K562 (cell line): ENCODE results near the gene DMAC2. TPM values are rescaled to one million over a fixed set of nuclear protein-coding genes. Genes with fewer than 3 reads are reported as not detected.

ENCODE experiments used
- ELF1 ChIP-seq: fragments of 200-800 bp; sonication (Bioruptor generic); IDR thresholded peaks from 2 replicates; pipeline ENCODE4 v1.6.1; 2016; ENCODE audit warnings: missing genetic modification characterization, missing compliant biosample characterization
- RBFOX2 ChIP-seq: fragments of 200-400 bp; formaldehyde crosslinking; IDR thresholded peaks from 2 replicates; pipeline ENCODE4 v1.6.1; 2017; ENCODE audit warnings: low read depth, mild to moderate bottlenecking, low read length, moderate library complexity
- ZNF57 ChIP-seq: fragments of 450-650 bp; formaldehyde crosslinking; IDR thresholded peaks from 2 replicates; pipeline ENCODE4 v1.4.0; 2020; ENCODE audit warnings: mild to moderate bottlenecking, moderate library complexity
- polyA plus RNA-seq, 8 experiments: library from polyadenylated mRNA; depleted of rRNA in 4 of 8; stranded (reverse) in 5 of 8; unstranded in 3 of 8; fragments of >200 nt; fragmentation: Nextera tagmentation in 2 of 8; fragmentation: Illumina TruSeq in 1 of 8; extraction: Ambion mirVana in 2 of 8; extraction: Trizol in 1 of 8; gene quantifications; 2 replicates each; pipeline versions ENCODE4 v1.2.1 to v1.2.3, GENCODE V29; 2011 to 2014; ENCODE audit warnings: inconsistent platforms in 1 of 8, missing spikeins in 1 of 8
- total RNA-seq, 7 experiments: library from RNA; depleted of rRNA in 6 of 7; stranded (reverse); fragments of >200 nt in 6 of 7; fragmentation: Illumina TruSeq in 2 of 7; extraction: Trizol in 2 of 7; gene quantifications; 2 replicates each; pipeline versions ENCODE4 v1.2.1 to v1.2.3, GENCODE V29; 2011 to 2021; ENCODE audit warnings: low replicate concordance in 1 of 7
- TF ChIP-seq, protein P1 (sequence below), 2 experiments: fragments of 450-650 bp in 1 of 2; sonication (generic) in 1 of 2; formaldehyde crosslinking in 1 of 2; IDR thresholded peaks; 2 replicates each; pipeline versions ENCODE4 v1.7.1 to v1.9.0; 2016 to 2022; ENCODE audit warnings: inconsistent platforms in 1 of 2, mild to moderate bottlenecking in 1 of 2, missing genetic modification reagents in 1 of 2
- TF ChIP-seq, protein P2 (sequence below): fragments of 450-650 bp; IDR thresholded peaks from 2 replicates; pipeline ENCODE4 v1.6.1; 2016; ENCODE audit warnings: mild to moderate bottlenecking, moderate library complexity

Gene DMAC2
- total and polyA plus RNA-seq, 9 of the 15 experiments (the other 6 are each of a cell fraction or from before 2014, with no cell fraction given) = 12.9 to 61.2 (median 43.1) TPM

DNA sequence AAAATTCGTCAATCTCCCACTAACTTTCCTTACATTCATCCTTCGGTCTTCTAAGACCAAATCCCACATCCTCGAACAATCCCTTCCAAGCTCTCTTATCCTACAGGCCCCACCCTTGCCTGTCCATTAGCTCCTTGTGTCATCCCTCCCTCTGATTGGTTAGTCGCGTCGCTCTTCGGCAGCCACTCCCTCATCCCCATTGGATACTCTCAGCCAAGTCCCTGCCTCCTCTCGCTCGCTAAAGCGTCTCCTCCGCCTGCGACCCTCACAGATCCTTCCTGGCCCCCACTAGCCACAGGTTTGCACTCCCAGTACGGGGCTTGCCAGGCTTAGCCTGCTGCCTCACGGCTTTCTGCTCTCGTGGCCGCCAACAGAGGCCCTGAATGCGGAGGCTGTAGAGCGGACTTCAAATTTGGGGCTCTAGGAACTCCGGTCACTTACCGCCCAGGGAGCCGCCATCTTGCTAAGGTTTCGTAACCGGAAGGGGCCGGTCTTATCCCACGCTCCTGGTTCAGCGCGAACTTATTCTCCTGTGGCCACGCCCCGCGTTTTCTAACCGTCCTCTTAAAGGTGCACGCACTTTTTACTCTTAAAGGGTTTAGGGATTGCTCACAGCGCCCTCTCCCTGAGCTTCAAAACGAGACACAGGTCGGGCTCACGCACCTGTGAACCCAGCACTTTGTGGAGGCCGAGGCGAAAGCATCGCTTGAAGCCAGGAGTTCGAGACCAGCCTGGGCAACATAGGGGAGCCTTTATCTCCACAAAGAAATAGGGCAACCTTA, at the start of gene DMAC2 (continued):
- TF ChIP-seq, protein P1, sequence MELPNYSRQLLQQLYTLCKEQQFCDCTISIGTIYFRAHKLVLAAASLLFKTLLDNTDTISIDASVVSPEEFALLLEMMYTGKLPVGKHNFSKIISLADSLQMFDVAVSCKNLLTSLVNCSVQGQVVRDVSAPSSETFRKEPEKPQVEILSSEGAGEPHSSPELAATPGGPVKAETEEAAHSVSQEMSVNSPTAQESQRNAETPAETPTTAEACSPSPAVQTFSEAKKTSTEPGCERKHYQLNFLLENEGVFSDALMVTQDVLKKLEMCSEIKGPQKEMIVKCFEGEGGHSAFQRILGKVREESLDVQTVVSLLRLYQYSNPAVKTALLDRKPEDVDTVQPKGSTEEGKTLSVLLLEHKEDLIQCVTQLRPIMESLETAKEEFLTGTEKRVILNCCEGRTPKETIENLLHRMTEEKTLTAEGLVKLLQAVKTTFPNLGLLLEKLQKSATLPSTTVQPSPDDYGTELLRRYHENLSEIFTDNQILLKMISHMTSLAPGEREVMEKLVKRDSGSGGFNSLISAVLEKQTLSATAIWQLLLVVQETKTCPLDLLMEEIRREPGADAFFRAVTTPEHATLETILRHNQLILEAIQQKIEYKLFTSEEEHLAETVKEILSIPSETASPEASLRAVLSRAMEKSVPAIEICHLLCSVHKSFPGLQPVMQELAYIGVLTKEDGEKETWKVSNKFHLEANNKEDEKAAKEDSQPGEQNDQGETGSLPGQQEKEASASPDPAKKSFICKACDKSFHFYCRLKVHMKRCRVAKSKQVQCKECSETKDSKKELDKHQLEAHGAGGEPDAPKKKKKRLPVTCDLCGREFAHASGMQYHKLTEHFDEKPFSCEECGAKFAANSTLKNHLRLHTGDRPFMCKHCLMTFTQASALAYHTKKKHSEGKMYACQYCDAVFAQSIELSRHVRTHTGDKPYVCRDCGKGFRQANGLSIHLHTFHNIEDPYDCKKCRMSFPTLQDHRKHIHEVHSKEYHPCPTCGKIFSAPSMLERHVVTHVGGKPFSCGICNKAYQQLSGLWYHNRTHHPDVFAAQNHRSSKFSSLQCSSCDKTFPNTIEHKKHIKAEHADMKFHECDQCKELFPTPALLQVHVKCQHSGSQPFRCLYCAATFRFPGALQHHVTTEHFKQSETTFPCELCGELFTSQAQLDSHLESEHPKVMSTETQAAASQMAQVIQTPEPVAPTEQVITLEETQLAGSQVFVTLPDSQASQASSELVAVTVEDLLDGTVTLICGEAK (IDR thresholded peaks at IDR 0.05) = peak; percentile 83
- TF ChIP-seq, protein P1 (CRISPR knock-in tag; IDR thresholded peaks at IDR 0.05) = no peak
- peak; percentile 94 for TF ChIP-seq RBFOX2
- TF ChIP-seq, protein P2, sequence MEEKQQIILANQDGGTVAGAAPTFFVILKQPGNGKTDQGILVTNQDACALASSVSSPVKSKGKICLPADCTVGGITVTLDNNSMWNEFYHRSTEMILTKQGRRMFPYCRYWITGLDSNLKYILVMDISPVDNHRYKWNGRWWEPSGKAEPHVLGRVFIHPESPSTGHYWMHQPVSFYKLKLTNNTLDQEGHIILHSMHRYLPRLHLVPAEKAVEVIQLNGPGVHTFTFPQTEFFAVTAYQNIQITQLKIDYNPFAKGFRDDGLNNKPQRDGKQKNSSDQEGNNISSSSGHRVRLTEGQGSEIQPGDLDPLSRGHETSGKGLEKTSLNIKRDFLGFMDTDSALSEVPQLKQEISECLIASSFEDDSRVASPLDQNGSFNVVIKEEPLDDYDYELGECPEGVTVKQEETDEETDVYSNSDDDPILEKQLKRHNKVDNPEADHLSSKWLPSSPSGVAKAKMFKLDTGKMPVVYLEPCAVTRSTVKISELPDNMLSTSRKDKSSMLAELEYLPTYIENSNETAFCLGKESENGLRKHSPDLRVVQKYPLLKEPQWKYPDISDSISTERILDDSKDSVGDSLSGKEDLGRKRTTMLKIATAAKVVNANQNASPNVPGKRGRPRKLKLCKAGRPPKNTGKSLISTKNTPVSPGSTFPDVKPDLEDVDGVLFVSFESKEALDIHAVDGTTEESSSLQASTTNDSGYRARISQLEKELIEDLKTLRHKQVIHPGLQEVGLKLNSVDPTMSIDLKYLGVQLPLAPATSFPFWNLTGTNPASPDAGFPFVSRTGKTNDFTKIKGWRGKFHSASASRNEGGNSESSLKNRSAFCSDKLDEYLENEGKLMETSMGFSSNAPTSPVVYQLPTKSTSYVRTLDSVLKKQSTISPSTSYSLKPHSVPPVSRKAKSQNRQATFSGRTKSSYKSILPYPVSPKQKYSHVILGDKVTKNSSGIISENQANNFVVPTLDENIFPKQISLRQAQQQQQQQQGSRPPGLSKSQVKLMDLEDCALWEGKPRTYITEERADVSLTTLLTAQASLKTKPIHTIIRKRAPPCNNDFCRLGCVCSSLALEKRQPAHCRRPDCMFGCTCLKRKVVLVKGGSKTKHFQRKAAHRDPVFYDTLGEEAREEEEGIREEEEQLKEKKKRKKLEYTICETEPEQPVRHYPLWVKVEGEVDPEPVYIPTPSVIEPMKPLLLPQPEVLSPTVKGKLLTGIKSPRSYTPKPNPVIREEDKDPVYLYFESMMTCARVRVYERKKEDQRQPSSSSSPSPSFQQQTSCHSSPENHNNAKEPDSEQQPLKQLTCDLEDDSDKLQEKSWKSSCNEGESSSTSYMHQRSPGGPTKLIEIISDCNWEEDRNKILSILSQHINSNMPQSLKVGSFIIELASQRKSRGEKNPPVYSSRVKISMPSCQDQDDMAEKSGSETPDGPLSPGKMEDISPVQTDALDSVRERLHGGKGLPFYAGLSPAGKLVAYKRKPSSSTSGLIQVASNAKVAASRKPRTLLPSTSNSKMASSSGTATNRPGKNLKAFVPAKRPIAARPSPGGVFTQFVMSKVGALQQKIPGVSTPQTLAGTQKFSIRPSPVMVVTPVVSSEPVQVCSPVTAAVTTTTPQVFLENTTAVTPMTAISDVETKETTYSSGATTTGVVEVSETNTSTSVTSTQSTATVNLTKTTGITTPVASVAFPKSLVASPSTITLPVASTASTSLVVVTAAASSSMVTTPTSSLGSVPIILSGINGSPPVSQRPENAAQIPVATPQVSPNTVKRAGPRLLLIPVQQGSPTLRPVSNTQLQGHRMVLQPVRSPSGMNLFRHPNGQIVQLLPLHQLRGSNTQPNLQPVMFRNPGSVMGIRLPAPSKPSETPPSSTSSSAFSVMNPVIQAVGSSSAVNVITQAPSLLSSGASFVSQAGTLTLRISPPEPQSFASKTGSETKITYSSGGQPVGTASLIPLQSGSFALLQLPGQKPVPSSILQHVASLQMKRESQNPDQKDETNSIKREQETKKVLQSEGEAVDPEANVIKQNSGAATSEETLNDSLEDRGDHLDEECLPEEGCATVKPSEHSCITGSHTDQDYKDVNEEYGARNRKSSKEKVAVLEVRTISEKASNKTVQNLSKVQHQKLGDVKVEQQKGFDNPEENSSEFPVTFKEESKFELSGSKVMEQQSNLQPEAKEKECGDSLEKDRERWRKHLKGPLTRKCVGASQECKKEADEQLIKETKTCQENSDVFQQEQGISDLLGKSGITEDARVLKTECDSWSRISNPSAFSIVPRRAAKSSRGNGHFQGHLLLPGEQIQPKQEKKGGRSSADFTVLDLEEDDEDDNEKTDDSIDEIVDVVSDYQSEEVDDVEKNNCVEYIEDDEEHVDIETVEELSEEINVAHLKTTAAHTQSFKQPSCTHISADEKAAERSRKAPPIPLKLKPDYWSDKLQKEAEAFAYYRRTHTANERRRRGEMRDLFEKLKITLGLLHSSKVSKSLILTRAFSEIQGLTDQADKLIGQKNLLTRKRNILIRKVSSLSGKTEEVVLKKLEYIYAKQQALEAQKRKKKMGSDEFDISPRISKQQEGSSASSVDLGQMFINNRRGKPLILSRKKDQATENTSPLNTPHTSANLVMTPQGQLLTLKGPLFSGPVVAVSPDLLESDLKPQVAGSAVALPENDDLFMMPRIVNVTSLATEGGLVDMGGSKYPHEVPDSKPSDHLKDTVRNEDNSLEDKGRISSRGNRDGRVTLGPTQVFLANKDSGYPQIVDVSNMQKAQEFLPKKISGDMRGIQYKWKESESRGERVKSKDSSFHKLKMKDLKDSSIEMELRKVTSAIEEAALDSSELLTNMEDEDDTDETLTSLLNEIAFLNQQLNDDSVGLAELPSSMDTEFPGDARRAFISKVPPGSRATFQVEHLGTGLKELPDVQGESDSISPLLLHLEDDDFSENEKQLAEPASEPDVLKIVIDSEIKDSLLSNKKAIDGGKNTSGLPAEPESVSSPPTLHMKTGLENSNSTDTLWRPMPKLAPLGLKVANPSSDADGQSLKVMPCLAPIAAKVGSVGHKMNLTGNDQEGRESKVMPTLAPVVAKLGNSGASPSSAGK = peak; percentile 46; the same call in 1 of the 2 replicates
- no peak for TF ChIP-seq ZNF57 (CRISPR knock-in tag)
- peak; percentile 45; the same call in 1 of the 2 replicates for TF ChIP-seq ELF1
